G401 (cell line): ENCODE data around the gene SCYL1. TPM values are rescaled to one million over a fixed set of nuclear protein-coding genes. Genes with fewer than 3 reads are reported as not detected.

Source experiments
- DNase-seq: peaks from one replicate; pipeline ENCODE4 v3.0.0-alpha.2; 2015; ENCODE audit warnings: low spot score
- in situ Hi-C: cut with HindIII; loops from 2 replicates; pipeline ENCODE4 v1.10.0; 2016; ENCODE audit warnings: low sequenced_read_pairs, mixed read lengths
- total RNA-seq: library from RNA; depleted of rRNA; stranded (reverse); fragments of >200 nt; shearing (Covaris generic); gene quantifications from 2 replicates; pipeline ENCODE4 v1.2.3, GENCODE V29; 2014; rRNA removed

SCYL1 gene
- total RNA-seq, 1 experiment from 2014 or later = 80.4 TPM

- in situ Hi-C loops = no loop called here
- peak; percentile 71 for DNase-seq
These were observed 61.8 kb downstream of the SCYL1 start for GRCh38 chr11:65586676-65587075.

Other genes with a start within 250 kb of the SCYL1 start
- gene CDC42EP2, start 210.2 kb upstream of the SCYL1 start, total RNA-seq = 4.6 TPM in 1 of 2 replicates, not detected in the other
- 52.8 and 54.3 TPM in 2 replicates for gene DPF2, start 191.2 kb upstream of the SCYL1 start, total RNA-seq
- 0.12 and 1.9 TPM in 2 replicates for gene TIGD3, start 170.3 kb upstream of the SCYL1 start, total RNA-seq
- 1.1 TPM in 1 of 2 replicates, not detected in the other for gene SLC25A45, start 142.4 kb upstream of the SCYL1 start, total RNA-seq
- 31.1 and 40.1 TPM in 2 replicates for gene FRMD8, start 138.4 kb upstream of the SCYL1 start, total RNA-seq
- 4.4 and 12.4 TPM in 2 replicates for gene NEAT1, start 102.3 kb upstream of the SCYL1 start, total RNA-seq
- 166 and 288 TPM in 2 replicates for gene MALAT1, start 26.0 kb upstream of the SCYL1 start, total RNA-seq
- 32.5 and 53.2 TPM in 2 replicates for gene LTBP3, start 33.3 kb downstream of the SCYL1 start, total RNA-seq
- gene ZNRD2, start 45.4 kb downstream of the SCYL1 start, total RNA-seq = 72.3 and 72.7 TPM in 2 replicates
- gene FAM89B, start 47.5 kb downstream of the SCYL1 start, total RNA-seq = 28.1 and 58.6 TPM in 2 replicates
- 8.7 and 16.5 TPM in 2 replicates for gene EHBP1L1, start 51.0 kb downstream of the SCYL1 start, total RNA-seq
- gene KCNK7, start 70.7 kb downstream of the SCYL1 start, total RNA-seq = 0.12 TPM in 1 of 2 replicates, not detected in the other
- gene MAP3K11, start 89.1 kb downstream of the SCYL1 start, total RNA-seq = 32.6 and 34.3 TPM in 2 replicates
- gene PCNX3, start 90.7 kb downstream of the SCYL1 start, total RNA-seq = 27.4 and 29.0 TPM in 2 replicates
- gene SIPA1, start 113.0 kb downstream of the SCYL1 start, total RNA-seq = 22.5 and 25.2 TPM in 2 replicates
- gene RELA, start 137.8 kb downstream of the SCYL1 start, total RNA-seq = 29.7 and 38.0 TPM in 2 replicates
- gene KAT5, start 187.2 kb downstream of the SCYL1 start, total RNA-seq = 66.3 and 71.4 TPM in 2 replicates
- gene RNASEH2C, start 195.7 kb downstream of the SCYL1 start, total RNA-seq = 86.2 and 132 TPM in 2 replicates